GM19455 (cell line): ENCODE results near the gene FOXC1.

Experiments used
- ATAC-seq: cut with Tn5 transposase; IDR thresholded peaks from one replicate; pipeline ENCODE4 v1.9.1; 2021; ENCODE audit not compliant: unreplicated experiment

FOXC1 gene

DNA sequence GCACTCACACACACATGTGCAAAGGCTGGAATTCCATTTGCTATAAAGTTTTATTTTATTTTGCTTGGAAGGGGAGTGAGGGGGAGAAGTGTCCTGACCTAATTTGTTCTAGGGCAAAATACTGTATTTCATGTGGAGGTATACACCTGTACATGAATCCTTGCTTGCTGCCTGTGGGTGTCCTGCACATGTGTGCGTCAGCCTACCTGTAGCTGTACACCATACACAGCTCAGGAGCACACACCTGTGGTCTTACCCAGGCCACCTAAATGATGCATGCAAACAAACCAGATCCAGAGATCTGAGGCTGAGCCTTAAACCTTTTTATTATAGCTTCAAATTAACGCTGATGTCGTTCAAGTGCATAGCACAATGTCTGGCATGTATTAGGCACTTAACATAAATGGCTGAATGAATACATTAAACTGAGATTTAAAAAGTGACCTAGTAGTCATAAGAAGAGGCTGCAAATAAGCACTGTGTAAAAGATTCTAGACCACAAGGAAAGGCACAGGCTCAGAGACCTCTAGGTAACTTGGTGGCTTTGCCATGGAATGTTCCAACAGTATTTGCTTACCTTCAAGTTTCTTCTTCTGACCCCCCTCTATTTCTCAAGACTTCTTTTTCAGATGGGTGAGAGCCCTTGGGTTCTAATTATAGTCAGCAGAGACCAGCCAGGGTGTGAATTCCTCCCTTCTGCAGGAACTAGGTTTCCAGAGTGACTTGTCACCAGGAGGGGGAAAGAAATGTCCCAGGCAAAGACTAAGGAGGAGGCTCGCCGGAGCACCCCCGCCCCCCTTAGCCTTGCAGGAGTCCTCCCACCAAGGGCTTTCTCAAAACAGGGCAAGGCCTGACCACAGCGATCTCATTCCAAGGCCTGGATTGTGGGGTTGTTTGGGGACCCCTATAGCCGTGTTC, 13.4 kb downstream of the FOXC1 start:
- no peak for ATAC-seq

DNA sequence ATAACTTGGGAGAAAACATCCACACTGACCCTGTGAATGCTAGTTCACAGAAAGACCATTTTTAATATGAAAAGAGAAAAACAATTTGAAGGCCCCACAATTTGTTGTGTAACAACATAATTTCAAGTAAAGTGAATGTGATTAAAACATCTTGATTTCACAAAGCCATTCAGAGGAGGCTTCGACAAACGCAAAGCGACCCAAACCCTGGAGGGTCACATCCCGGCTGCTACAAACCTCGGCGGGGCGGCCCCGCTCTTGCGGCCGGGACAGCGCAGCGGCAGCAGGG, 14.0 kb downstream of the FOXC1 start:
- no peak for ATAC-seq

- ATAC-seq: no peak
These were observed 14.5 kb downstream of the FOXC1 start for GRCh38 chr6:1624058-1624850.

GRCh38 chr6:1624851-1625781, 15.4 kb downstream of the FOXC1 start:
- no peak for ATAC-seq

- ATAC-seq: no peak
These were observed 16.2 kb downstream of the FOXC1 start for GRCh38 chr6:1625794-1626435.

GRCh38 chr6:1626481-1626880, 16.8 kb downstream of the FOXC1 start:
- ATAC-seq: no peak

DNA sequence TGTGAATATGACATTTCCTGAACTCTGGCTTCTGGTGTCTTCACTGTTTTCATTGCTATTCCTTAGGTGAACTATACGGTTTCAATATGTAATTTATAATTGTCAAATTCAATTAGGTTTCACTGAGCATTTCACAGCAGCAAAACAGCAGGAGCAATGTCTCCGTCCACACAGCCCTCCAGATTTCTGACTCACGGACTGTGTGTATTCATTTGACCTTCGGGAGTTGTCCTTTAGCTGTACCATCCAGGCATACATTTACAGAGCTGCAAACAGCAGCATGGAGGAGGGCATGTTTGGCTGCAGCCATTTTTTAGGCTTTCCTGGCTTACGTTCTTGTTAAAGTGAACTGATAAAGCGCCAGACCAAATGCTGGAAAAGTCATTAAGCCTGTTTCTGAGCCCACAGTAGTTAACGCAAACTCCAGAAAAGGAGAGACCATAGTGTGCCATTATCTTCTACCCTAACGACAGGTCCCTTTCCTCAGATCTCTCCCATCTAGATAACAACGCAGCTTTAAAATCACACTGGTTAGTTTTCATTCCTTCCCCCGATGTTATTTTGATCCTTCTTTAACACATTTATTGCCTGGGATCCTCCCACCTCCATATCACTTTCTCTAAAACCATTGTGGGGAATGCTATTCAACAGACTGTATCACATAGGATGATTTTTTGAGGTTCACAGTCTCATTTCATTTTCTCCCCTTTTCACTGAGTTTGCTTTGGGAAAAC, 18.3 kb downstream of the FOXC1 start:
- no peak for ATAC-seq

- no peak for ATAC-seq
These were observed 19.6 kb downstream of the FOXC1 start for GRCh38 chr6:1629316-1629715.

- ATAC-seq: no peak
These were observed 20.6 kb downstream of the FOXC1 start for GRCh38 chr6:1630212-1630770.

DNA sequence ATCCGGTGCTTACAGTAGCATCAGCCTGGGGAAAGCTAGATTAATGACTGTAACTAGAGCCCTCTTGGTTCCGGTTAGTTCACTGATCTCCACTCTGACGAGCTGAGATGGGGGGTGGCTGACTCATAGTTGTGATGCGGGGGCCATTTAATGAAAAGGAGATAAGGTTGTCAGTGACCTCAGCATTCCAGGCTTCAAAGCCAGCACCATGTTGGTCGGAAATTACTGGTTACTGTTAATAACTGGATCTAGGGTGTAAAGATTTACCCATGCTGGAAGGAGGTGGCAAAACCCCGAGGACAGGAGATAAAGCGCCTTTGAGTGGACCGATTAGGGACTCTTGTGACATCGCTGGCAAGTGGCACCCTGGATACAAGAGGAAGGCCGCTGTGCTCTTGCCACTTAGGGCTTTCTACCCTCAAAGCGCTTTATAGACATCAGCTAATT, 21.1 kb downstream of the FOXC1 start:
- ATAC-seq: no peak

GRCh38 chr6:1631251-1631650, 21.5 kb downstream of the FOXC1 start:
- no peak for ATAC-seq

DNA sequence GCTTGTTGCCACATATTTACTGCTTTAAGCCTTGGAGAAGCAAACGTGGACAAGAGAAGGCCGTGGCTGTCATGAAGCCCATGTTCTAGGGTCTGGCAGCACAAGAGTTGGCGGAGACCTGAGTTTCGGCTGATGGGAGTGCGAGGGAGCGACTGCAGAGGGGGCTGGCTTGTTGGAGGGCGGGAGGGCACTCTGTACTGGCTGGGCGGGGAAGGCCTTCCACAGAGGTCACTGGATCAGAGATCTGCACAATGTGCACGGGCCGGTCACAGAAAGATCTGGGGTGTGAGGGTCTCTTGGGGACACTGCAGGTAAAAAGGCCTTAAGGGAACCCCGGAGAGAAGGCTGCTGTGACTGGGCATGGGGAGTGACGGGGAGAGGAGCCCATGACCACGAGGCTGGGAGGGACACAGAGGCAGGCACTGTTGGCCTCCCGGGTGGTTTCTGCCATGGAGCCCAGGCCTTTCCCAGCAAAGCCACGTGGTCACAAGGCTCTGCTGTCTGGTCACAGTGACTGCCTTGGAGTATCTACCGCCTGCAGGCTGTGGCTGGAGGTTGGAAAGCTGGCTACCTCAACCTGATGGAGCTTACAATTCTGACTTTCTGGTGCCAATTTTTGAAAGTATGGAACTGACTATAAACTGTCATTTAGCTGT, 23.8 kb downstream of the FOXC1 start:
- ATAC-seq: no peak

DNA sequence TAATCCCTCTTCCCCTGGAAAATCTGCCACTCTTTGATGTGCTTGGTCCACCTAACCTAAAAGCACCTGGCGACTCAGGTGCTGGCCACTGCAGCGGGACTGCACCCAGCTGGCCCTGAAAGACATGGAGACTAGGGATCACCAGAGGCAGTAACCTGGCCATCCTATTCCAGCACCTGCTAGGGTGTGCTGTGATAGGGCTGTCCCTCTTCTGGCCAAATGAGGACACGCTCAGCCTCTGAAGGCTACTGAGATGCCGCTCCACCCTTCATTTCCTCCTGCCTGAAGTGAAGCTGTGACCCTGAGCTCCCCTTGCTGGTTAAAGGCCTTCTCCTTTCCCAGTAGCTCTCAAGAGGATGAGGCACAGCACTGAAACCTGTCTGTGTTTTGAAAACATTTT, 24.4 kb downstream of the FOXC1 start:
- ATAC-seq: no peak

DNA sequence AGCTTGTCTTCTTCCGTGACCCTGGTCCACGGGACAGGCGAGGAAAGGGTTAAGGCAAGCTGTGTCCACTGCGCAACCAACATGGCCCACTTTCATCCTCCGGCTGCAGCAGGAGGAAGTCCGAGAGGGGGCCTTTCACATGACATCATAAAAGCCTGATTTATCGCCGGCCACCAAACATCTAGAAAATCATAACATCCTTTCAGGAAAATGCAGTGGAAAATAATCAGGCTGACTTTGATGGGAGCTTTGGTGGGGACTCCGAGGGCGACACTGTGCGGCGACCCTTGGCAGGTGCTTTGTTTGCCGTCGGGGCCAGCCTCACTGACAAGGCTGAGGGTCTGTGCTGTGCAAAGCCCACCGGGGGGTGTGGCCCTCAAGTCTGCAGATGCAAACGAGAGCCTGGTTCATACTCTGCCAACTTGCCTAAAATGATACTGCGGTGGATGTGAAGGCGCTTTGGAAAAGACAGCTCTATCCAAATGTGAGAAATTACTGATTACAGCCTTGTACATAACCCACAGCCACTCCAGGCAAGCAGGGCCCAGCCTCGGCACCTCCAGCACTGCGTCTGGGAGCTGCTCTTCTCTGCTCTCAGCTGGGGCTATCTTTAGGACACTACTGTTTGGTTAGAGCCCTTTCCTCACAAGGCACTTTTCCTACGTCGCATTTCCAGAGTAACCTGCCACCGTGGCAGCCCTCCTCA, 25.7 kb downstream of the FOXC1 start:
- ATAC-seq: no peak

- no peak for ATAC-seq
These were observed 26.6 kb downstream of the FOXC1 start for GRCh38 chr6:1636272-1636825.

DNA sequence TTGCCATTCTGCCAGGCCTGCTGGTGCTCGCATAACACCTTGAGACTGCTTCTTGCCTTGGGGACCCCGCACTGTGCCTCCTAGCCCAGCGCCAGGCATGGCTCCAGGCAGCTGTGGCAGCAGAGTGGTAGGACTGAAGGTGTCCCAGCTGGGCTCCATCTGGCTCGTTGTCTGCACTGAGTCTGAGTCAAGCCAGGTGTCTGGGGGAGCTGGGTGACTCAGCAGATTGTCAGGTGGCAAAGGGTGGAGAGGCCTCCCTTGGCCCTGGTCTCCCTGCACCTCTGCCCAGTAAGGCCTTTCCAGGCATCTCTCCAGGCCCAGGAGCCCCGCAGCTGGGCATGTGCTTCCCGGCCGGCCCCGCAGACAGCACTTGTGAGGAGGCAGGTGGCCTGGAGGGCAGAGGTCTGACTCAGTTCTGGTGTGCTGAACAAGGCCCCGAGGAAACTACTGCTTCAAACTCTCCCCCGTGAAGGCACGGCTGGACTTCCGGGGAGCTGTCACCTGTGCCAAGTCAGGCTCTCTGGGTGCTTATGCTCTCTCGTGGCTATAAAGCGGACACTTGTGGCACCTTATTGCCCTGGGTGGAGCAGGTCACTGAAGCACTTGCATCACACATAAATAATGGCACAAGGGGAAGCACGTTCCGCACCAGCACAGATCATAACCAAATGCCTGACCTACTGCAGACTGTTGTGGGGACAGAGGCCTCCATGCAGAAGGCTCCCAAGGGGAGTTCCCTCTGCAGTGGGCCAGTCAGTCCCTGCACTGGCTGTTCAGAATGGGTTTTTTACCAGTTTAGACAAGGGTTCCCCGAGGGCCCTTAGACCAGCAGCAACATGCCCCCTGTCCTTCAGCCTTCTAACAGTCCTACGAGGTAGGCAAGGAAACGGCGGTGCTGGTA, 27.5 kb downstream of the FOXC1 start:
- ATAC-seq: no peak

DNA sequence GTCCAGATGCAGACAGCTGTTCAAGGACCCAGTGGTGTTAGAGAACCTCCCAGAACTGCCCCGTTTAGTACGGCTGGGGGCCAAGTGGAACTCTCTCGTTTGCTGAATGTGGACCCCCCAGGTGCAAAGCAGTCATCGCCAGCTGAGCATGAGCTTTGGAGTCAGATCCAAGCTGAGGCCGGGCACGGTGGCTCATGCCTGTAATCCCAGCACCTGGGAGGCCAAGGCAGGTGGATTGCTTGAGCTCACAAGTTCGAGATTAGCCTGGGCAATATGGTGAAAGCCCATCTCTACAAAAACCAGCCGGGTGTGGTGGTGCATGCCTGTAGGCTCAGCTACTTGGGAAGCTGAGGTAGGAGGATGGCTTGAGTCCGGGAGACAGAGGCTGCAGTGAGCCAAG, 29.7 kb downstream of the FOXC1 start:
- ATAC-seq: no peak
